Choroid plexus epithelial cell (primary cell): ENCODE results near the gene NAGS.
"Not testable (repeated sequence)": the region's sequence is repeated elsewhere in the genome, so short reads cannot be mapped to it uniquely, and the experiment has no call there.

Source experiments
- DNase-seq: peaks from one replicate; pipeline ENCODE4 v3.0.0-alpha.2; 2010; ENCODE audit warnings: low read depth
- H3K4me3 ChIP-seq: 2 replicates; pipeline ENCODE4 v1.5.1; 2011; ENCODE audit warnings: low read depth, mild to moderate bottlenecking, control low read depth, low read length, moderate library complexity
- TF ChIP-seq, protein P1 (sequence below): conservative IDR thresholded peaks from 2 replicates; pipeline ENCODE4 v1.5.1; 2011; ENCODE audit warnings: low read depth, mild to moderate bottlenecking, control low read depth, inconsistent platforms, low read length, moderate library complexity

Gene NAGS

DNA sequence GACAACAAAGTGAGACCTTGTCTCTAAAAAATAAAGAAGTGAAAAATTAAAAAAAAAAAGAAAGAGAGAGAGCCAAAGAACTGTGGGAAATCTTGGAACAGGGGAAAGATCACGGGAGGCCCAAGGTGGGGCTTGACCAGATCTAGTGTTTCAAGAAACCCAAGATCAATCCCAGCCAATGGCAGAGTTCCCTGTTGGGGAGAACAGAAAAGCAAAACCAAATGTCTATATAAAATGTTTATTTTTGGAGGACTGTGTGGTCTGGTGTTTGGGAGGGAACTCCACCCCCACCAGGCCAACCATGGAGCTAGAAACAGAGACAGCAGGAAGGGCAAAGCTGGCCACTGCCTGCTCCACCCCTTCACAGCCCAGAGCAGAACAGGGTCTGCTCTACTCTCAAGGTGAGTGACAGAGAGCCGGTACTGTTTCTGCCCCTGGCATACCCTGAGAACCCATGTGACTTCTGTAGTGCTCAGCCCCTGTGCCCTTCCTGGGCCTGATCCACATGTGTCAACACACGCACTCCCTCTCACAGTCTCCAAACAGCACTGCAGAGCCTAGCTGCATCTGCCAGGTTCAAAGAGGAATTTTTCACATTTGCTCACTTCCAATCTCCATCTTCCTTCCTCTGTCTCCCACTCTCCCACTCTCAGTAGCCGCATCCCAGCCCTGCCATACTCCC lies 6.7 kb downstream of the NAGS start:
- H3K4me3 ChIP-seq, result no peak overlapping the region
- TF ChIP-seq, protein P1, sequence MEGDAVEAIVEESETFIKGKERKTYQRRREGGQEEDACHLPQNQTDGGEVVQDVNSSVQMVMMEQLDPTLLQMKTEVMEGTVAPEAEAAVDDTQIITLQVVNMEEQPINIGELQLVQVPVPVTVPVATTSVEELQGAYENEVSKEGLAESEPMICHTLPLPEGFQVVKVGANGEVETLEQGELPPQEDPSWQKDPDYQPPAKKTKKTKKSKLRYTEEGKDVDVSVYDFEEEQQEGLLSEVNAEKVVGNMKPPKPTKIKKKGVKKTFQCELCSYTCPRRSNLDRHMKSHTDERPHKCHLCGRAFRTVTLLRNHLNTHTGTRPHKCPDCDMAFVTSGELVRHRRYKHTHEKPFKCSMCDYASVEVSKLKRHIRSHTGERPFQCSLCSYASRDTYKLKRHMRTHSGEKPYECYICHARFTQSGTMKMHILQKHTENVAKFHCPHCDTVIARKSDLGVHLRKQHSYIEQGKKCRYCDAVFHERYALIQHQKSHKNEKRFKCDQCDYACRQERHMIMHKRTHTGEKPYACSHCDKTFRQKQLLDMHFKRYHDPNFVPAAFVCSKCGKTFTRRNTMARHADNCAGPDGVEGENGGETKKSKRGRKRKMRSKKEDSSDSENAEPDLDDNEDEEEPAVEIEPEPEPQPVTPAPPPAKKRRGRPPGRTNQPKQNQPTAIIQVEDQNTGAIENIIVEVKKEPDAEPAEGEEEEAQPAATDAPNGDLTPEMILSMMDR, result no peak
- DNase-seq, result peak; percentile 89

DNA sequence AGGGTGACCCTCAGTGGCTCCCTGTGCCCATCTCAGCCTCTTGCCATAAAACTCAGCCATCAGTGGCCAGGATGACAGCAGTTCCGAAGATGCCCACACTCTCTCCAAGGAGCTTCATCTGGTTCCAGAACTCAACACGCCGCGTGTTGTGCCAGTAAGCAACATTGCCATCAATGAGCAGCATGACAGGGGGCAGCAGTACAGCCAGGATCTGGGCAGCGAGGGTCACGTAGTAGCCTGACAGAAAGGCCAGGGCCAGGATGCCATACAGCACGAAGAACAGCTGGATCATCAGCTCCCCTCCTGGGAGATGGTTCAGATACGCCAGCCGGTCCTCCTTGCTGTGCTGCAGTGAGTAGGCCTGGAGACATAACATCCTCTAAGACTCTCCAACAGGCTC lies 7.5 kb downstream of the NAGS start:
- DNase-seq, result no peak
- H3K4me3 ChIP-seq, result no peak overlapping the region
- TF ChIP-seq, protein P1, result no peak

DNA sequence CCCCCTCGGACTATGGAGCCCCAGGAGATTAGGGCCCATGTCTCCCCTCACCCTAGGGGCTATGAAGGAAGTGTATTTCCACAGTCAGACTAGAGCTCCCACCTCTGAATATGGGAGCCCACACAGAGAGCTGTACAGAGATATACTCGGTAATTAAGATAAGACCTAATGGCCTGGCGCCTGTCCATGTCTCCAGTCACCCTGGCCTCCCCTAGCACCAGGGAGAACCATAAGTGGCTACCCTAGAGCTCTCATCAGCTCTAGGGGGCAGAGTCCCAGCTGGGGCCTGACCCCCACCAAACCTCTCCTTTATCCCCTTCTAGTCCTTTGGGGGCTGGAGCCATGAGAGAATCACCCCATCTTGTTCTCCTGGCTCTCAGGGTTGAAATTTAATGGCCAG lies 8.0 kb downstream of the NAGS start:
- no peak overlapping the region for H3K4me3 ChIP-seq
- TF ChIP-seq, protein P1, result no peak
- DNase-seq, result no peak

DNA sequence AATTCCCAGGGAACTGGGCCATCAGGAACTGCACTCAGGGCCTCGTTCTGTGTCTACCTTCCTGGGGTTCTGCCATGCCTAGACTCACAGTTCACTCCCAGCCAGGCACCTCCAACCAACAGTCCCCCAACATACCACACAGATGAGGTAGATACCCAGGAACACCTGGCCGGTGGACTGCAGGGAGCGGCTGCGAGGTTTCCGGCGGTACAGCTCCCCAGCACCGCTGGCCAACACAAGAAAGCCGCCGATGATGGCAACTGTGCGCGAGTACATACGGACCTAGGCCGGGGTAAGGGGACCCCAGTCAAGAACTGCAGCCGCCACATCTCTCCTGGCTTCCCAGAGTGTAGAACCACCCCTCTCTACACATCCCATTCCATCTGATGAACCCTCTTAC lies 8.5 kb downstream of the NAGS start:
- TF ChIP-seq, protein P1, result no peak
- no peak for DNase-seq
- no peak overlapping the region for H3K4me3 ChIP-seq

GRCh38 chr17:44014133-44014436 lies 9.7 kb downstream of the NAGS start:
- no peak for DNase-seq
- TF ChIP-seq, protein P1, result no peak
- H3K4me3 ChIP-seq, result peak overlapping the region; percentile 91

DNA sequence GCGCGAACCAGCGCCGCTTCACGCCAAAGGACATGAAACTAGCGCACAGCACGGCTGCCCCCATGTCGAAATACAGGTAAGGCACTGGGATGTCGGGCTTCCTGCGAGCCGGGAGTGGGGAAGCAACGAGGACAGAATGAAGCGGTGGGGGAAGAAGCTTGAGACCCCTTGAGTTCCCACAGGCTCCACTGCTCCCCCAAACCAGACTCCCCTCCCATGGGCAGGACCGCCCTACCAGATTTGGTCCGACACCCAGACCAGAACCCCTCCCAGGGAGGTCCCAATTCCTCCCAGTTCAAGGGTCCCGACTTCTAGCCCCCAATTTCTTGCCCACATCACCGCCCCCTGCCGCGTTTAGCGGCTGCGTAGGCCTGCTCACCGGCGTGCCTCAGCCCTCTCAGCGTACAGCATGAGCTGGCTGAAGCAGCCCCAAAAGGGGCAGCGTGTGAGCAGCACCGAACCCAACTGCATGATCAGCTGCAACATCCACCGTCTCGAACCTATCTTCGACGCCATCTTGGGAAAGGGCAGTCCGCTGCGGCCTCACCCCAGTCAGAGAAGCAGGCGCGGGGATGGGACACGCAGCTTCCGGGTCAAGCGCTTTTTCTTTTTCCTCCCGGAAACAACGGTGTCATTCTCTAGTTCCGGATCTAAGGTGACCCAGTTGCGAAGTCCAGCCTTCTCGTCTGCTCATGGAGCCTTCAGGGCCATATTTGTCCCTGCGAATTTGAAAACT lies 10.2 kb downstream of the NAGS start, which contains the start of gene TMEM101:
Gene TMEM101 (minus strand): TSS at position 527 of the 736 bp plus-strand sequence. CDS start 11 bp downstream, at position 516.
- TF ChIP-seq, protein P1, result no peak
- peak within 1 kb of the TSS; percentile 91 for H3K4me3 ChIP-seq
- DNase-seq, result peak; percentile 97

DNA sequence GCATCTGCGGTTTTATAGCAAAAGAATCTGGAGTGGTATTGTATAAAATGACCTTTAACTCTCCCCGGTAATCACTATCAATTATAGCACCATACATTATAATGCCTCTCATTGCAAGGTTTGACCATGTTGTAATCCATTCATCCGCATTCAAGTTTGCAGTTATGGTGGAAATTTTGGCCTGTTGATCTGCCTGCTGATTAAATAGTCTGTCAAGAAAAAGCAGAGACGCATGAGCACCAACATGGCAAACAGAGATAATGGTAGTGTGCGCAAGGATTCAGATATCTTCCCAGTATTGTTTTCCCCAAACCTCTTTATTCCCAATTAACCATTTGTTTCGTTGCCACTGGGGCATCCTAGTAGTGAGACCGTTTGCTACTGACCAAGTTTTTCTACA lies 16.8 kb downstream of the NAGS start:
- DNase-seq, H3K4me3 ChIP-seq: not testable (repeated sequence)
